ENCODE results near the gene KRTAP5-6.
"Not testable (repeated sequence)": the region's sequence is repeated elsewhere in the genome, so short reads cannot be mapped to it uniquely, and the experiment has no call there.

Gene KRTAP5-6

GRCh38 chr11:1684886-1685874 is 11.8 kb upstream of the KRTAP5-6 start:
- not testable (repeated sequence) for DNase-seq

GRCh38 chr11:1686220-1686619 is 10.8 kb upstream of the KRTAP5-6 start:
- not testable (repeated sequence) for DNase-seq

DNA sequence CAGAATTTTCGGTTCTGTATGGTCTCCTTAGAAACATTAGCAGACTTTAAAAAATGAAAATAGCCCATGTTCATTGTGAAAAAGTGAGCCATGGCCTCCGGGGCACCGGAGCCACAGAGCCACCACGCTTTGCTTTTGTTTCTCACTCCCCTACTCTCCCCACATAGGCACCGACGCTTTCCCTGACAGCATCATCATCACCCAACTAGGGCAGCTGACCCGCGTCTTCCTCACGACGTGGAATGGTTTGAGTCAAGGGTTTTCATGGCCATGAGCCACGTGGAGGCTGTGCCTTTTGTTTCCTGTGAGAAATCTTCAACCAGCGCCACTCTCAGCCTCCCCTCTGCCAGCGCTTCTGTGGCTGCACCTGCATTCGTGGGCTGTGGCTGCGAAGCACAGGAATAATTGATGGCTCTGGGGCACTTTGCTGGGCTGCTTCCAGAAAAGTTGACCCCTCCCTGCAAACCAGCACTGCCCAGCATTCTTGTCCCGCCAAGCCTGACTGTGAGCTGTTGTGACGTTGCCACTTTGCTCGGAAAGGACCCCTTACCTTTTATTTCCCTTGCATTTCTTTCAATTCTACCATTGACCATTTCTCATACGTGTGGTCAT is 8.6 kb upstream of the KRTAP5-6 start:
- DNase-seq: not testable (repeated sequence)

- DNase-seq: not testable (repeated sequence)
These were observed 7.5 kb upstream of the KRTAP5-6 start for GRCh38 chr11:1689250-1690166.

DNA sequence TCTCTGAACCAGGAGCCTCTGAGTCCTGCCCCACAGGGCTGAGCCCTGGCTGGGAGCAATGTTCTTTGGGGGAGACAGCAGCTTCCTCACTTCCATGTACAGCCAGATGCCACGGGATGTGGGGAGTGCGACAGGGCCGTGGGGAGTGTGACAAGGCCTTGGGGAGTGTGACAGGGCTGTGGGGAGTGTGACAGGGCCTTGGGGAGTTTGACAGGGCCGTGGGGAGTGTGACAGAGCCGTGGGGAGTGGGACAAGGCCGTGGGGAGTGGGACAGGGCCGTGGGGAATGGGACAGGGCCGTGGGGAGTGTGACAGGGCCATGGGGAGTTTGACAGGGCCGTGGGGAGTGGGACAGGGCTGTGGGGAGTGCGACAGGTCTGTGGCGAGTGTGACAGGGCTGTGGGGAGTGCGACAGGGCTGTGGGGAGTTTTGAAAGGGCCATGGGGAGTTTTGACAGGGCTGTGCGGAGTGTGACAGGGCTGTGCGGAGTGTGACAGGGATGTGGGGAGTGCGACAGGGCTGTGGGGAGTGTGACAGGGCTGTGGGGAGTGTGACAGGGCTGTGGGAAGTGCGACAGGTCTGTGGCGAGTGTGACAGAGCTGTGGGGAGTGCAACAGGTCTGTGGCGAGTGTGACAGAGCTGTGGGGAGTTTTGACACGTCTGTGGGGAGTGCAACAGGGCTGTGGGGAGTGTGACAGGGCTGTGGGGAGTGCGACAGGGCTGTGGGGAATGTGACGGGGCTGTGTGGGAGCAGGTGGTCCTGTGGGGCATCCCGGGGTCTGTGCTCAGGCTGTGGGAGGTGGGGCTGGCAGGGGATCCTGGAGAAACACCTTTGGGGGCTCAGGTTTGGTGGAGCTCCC is 6.6 kb upstream of the KRTAP5-6 start:
- DNase-seq: no peak

- DNase-seq: no peak
These were observed 5.7 kb upstream of the KRTAP5-6 start for GRCh38 chr11:1691026-1691877.

DNA sequence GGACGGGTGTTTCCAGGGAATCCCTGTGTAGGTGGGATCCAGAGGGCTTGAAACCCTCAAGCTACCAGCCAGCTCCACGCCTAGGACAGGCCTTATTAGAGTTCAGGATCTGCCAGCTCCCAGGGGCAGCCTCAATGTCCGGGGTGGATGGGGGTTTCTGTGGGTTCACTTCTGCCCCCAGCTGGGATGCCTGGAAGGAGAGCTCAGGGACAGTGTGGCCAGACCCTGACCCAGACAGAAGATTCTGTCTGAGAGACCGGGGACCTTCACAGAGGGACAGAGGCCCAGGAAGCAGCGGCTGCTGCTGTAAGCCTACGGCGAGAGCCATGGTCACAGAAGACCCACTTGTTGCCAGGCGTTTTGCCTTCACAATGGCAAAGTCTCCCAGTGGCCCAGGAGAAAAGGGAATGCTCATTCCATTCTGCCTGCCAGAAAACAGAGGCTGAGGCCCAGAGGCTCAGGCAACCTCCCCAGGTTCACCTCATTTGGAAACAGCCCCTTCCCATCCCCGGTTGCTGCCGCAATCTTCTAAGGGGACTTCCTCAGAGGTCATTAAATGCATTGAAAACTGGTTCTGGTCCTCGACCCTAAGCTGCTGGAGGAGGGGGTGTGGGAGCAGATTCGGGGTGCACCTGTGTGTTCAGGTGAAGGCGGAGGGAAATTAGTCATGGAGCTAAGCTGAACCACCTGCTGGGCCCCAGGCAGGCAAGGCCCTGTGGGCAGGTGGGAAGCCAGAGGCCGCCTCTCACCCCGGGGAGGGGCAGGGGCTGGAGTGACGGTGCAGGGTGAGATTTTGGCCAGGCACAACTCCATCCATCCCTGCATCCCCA is 4.9 kb upstream of the KRTAP5-6 start:
- DNase-seq: no peak

- no peak for DNase-seq
These were observed 4.2 kb upstream of the KRTAP5-6 start for GRCh38 chr11:1692708-1693326.

GRCh38 chr11:1693327-1694063 is 3.5 kb upstream of the KRTAP5-6 start:
- peak; percentile 60 for DNase-seq

GRCh38 chr11:1694064-1694845 is 2.7 kb upstream of the KRTAP5-6 start:
- peak; percentile 76 for DNase-seq

DNA sequence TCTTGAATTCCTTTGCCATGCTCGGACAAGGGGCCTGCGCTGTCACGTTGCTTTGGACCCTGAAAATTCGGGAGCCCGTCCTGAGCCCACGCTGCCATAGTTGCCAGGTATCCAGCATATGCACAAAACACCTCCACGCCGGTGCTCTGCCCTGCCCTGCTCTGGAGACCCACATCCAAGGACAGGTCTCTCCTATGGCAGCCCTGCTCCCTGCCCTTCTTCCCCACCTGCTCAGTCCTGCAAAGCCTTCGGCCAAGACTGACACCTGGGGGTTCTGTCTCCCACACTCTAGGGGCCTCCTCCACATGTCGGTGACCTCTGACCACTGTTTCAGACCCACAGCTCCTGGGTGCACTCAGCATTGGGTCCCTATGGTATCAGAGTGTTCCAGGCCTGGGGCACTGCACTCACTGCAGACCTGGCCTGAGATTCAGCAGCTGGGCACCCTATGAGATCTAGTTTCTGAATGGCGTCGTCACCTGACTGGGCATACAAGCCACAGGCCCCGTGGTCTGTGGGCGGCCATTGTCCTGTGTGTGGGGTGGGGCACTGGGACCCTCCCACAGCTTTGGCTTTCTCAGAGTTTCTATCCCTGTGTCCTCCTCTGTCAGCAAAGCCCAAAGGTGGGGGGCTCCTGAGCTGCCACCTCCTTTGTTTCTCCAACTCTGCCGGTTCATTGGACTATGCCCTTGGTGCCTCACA is 2.0 kb upstream of the KRTAP5-6 start:
- no peak for DNase-seq

GRCh38 chr11:1695548-1696108 is 1.4 kb upstream of the KRTAP5-6 start:
- DNase-seq: no peak

DNA sequence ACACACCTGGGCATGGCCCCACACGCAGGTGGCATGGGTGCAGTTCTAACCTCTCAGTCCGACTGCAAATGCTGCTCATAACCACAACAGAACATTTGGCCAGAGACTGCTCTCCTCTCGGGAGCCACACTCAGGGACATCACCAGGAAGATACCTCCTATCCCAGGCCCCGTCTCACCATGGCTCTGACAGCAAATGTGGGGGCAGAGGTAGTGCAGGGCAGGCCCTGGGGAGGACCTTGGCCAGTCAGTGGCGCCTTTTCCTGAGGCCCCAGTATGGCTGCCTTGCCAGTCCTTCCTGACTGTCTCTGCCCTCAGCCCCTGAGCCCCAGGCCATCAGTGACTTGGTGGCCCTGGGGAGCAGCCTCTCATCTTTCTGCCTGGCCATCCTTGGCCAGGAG is 2.8 kb downstream of the KRTAP5-6 start:
- DNase-seq: no peak

GRCh38 chr11:1701091-1701807 is 4.3 kb downstream of the KRTAP5-6 start:
- DNase-seq: no peak

DNA sequence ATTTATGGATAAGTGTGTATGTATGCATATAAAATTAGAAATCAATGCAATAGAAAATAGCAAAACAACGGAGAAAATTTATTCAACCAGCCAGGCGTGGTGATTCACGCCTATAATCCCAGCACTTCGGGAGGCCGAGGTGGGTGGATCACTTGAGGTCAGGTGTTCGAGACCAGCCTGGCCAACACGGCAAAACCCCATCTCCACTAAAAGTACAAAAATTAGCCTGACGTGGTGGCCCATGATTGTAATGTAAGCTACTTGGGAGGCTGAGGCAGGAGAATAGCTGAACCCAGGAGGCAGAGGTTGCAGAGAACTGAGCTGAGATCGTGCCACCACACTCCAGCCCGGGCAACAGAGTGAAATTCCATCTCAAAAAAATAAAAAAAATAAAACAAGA is 5.5 kb downstream of the KRTAP5-6 start:
- DNase-seq: no peak

GRCh38 chr11:1703146-1703545 is 6.2 kb downstream of the KRTAP5-6 start:
- DNase-seq: no peak
